COLO829 (cell line): ENCODE data around the gene C1QA.
"Not testable (repeated sequence)": the region's sequence is repeated elsewhere in the genome, so short reads cannot be mapped to it uniquely, and the experiment has no call there.

ENCODE experiments used
- DNase-seq: peaks from one replicate; pipeline ENCODE4 v3.0.0; 2012; ENCODE audit warnings: low spot score

The C1QA gene

DNA sequence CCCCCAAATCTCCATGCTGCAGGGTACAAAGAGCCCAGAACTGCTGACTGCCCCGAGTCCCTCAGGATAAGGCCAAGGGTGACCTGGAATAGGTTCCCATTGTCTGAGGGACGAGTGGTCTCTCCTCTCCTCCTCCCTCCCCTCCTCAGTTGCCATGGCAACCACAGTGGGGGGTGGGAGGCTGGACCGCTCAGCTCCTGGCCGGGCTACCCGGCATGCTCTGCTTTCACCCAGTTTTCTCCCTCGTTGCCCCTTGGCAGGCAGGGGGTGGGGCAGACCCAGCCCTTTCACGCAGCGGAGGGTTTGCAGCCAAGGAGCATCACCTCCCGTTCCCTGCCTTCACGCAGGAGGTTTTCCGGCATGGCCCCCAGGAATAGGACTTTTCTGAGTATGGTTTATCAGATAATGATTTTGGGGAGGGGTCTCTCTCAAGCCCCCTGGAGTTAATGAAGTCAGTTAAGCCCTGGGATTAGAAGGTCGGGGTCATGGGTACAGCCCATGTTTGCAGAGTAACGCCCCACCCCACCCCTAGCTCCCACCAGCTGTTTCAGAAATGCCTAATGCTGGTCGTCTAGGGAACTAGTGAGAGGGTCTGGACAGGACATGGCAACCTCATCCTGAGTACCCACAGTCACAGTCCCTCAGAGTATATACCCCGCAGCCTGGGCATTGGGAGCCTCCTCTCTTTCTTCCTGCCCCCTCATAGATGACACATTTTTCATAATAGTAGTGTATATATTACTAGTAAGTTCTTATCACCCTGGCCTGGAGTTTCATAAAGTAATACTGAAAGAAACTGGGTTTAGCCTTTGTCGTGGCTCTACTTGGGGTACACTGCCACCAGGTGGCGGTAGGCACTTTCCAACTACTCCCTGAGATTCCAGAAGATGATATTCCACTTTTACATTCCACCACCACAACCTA, 37.3 kb downstream of the C1QA start:
- DNase-seq: peak; percentile 45

- no peak for DNase-seq
Measured at GRCh38 chr1:22674410-22674749, 38.0 kb downstream of the C1QA start.

GRCh38 chr1:22676151-22676550, 39.7 kb downstream of the C1QA start:
- not testable (repeated sequence) for DNase-seq

DNA sequence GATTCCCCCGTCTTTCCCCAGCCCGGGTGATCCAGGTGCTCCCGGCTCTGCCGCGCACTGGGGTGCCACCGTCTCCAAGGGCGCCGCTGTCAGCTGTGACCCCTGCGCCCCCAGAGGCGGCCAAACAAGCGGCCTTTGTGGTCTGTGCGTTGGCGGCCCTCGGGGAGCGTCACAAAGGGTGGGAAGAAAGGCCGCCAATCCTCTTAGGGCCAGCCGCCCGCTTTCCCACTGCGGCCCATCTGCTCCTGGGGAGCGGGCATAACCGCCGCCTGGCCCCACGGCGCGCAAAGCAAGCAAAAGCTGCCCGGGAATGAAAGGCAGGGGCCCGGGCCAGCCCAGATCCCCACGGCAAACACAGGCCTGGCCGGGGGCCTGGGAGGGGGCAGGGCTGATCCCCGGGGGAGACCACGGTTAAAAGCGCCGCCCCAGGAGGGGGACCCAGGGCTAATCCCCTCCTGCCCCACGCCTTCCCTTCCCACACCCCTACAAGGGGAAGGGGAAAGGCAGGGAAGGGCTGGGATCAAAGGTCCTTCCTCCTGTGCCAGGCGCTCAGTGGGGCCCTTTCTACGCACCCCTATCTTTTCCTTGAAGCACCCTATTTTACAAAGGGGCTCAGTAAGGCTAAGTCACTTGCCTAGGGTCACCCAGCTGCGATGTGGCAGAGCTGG, 40.6 kb downstream of the C1QA start:
- no peak for DNase-seq

GRCh38 chr1:22677931-22678896, 41.8 kb downstream of the C1QA start:
- no peak for DNase-seq

DNA sequence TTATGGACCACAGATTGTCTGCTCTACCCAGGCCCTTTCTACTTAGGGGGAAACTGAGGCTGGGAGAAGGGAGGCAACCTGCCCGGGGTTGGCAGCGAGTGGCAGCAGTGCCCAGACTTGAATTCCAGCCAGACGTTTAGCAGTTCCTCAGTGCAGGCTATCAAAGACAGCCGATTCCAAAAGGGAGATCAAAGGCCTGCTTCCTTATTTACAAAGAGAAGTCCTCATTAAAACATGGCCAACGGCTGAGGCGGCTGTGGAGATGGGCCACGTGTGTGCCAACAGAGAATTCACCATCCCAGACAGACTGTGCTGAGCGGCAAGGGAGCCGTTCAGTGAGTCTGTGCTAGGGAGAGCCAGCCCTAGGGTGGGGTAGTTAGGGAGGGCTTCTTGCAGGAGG, 44.3 kb downstream of the C1QA start:
- no peak for DNase-seq

DNA sequence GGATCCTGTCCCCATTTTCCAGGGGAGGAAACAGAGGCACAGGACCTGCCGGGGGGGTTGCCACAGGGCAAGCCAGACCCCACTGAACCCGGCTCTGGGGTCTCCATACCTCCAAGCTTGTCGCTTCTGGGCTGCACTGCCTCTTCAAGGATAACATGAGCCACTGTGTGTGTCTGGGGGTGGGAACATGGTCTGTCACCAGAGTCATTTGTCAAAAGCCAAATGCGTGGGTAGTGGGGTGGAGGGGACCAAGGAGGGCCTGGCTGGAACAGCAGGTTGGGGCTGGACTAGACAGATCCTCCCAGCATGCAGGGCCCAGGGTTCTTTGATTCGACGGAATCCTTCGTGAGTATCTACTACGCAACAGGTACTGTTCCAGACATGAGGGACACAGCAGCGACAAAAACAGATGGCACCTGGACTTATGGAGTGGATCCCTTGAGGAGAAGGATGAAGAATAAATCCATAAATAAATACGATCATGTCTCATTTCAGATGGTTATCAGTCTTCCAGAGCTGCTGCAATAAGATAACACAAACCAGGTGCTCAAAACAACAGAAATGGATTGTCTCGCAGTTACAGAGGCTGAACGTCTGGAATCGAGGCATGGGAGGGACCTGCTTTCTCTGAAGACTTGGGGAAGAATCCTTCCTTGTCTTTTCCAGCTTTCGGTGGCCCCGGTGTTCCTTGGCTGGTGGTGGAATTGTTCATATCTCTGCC, 45.3 kb downstream of the C1QA start:
- DNase-seq: no peak

GRCh38 chr1:22683547-22683946, 47.1 kb downstream of the C1QA start:
- no peak for DNase-seq

- DNase-seq: no peak
Measured at GRCh38 chr1:22685591-22686059, 49.2 kb downstream of the C1QA start.

- DNase-seq: no peak
Measured at GRCh38 chr1:22687191-22687590, 50.8 kb downstream of the C1QA start.

- DNase-seq: no peak
Measured at GRCh38 chr1:22688466-22688865, 52.0 kb downstream of the C1QA start.
